GM06990 (cell line): Measurements from ENCODE around the gene KLRG1.

Experiments used
- DNase-seq: peaks from one replicate; pipeline ENCODE4 v3.0.0-alpha.2; 2011; ENCODE audit not compliant: insufficient read length; ENCODE audit errors: extremely low read depth
- H3K27me3 ChIP-seq: replicated peaks from 2 replicates; pipeline ENCODE4 v1.6.0; 2011; ENCODE audit warnings: low read length; ENCODE audit not compliant: control insufficient read depth, insufficient read depth
- H3K36me3 ChIP-seq: 2 replicates; pipeline ENCODE4 v1.5.1; 2011; ENCODE audit warnings: low read length; ENCODE audit not compliant: control insufficient read depth, insufficient read depth
- H3K4me3 ChIP-seq: replicated peaks from 2 replicates; pipeline ENCODE4 v1.5.1; 2011; ENCODE audit warnings: low read depth, mild to moderate bottlenecking, control low read depth, low read length
- CTCF ChIP-seq: IDR thresholded peaks from 2 replicates; pipeline ENCODE4 v1.5.1; 2011; ENCODE audit warnings: low read length, control low read depth, mild to moderate bottlenecking, inconsistent platforms; ENCODE audit not compliant: insufficient read depth, poor library complexity, severe bottlenecking

KLRG1 gene

GRCh38 chr12:9001233-9001632 lies 11.9 kb downstream of the KLRG1 start:
- Histone ChIP-seq H3K27me3 (no peaks in the 10 kb centered on the region), H3K4me3 (no peak overlapping the region), H3K36me3 (no peaks in the 10 kb centered on the region)
- no peak for DNase-seq
- no peak for TF ChIP-seq CTCF

DNA sequence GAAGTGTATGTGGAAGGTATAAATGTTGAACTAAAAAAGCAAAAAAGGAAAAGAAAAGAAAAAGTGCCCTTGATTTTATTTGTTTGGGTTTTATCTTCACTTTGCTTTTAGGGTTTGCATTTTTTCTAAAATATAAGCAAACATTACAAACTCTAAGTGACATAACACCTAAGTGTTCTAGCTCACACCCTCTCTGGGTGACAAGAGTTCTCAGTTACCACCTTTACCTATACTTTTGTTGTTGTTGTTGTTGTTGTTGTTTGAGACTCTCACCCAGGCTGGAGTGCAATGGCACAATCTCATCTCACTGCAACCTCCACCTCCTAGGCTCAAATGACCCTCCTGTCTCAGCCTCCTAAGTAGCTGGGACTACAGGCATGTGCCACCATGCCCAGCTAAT lies 13.0 kb downstream of the KLRG1 start:
- DNase-seq = no peak
- no peaks in the 10 kb centered on the region for H3K36me3 ChIP-seq
- TF ChIP-seq CTCF = no peak
- H3K27me3 ChIP-seq = no peaks in the 10 kb centered on the region
- no peak overlapping the region for H3K4me3 ChIP-seq

DNA sequence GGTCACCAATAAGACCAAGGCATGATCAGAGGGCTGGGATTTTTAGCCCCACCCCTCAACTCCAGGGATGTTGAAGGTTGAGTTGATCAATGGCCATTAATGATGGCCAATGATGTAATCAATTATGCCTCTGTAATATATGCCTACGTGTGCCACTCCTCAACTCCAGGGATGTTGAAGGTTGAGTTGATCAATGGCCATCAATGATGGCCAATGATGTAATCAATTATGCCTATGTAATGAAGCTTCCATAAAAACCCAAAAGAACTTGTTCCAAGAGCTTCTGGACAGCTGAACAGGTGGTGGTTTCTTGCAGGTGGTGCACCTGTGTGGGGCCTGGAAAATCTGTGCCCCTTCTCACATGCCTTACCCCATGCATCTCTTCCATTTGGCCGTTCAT lies 33.2 kb downstream of the KLRG1 start:
- H3K4me3 ChIP-seq = no peak overlapping the region
- no peak for TF ChIP-seq CTCF
- H3K27me3 ChIP-seq = no peaks in the 10 kb centered on the region
- DNase-seq = no peak
- no peaks in the 10 kb centered on the region for H3K36me3 ChIP-seq

GRCh38 chr12:9024512-9024911 lies 35.2 kb downstream of the KLRG1 start:
- no peaks in the 10 kb centered on the region for H3K27me3 ChIP-seq
- no peak for TF ChIP-seq CTCF
- no peaks in the 10 kb centered on the region for H3K36me3 ChIP-seq
- no peak for DNase-seq
- no peak overlapping the region for H3K4me3 ChIP-seq

DNA sequence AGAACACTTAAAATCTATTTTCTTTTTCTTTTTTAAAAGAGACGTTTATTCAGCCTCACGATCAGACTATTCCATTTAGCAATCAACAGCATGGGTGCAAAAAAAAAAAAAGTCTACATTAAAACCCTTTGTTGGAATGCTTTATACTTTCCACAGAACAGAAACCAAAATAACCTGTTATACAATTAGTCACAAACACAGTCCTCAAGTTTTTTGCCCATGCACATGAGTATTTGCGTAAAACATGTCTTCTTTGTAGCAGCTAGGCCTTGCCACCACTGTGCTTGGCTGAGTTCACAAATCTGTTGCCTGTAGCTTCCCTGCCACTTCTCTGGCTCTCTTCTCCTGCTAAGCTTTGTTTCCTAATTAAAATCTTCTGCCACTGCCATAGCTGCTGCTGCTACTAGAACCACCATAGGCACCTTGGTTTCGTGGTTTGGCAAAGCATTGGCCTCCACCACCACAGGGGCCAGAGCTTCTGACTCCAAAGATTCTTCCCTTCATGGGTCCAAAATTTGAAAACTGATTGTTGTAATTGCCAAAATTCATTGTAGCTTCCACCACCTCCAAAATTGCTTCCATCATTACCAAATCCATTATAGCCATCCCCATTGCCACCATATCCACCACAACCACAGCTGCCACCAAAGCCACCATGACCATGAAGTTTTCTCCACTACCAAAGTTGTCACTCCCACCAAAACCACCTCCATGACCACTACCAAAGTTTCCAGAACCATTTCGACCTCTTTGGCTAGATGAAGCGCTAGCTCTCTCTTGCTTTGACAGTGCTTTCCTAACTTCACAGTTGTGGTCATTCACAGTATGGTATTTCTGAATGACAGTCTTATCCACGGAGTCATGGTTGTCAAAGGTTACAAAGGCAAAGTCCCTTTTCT lies 38.1 kb downstream of the KLRG1 start:
- DNase-seq = no peak
- no peak for TF ChIP-seq CTCF
- Histone ChIP-seq H3K4me3 (no peak overlapping the region), H3K36me3 (no peaks in the 10 kb centered on the region), H3K27me3 (no peaks in the 10 kb centered on the region)
